GM12864 (cell line): ENCODE results near the gene VASP.

Source experiments
- DNase-seq: peaks from one replicate; pipeline ENCODE4 v3.0.0-alpha.2; 2011; ENCODE audit warnings: low read depth
- H3K4me3 ChIP-seq: 2 replicates; pipeline ENCODE4 v1.5.1; 2011; ENCODE audit warnings: mild to moderate bottlenecking, low read depth, low read length, control low read depth
- CTCF ChIP-seq: IDR thresholded peaks from 2 replicates; pipeline ENCODE4 v1.5.1; 2011; ENCODE audit warnings: low read depth, mild to moderate bottlenecking, moderate library complexity, low read length, control low read depth, inconsistent platforms; ENCODE audit errors: missing control alignments

Gene VASP

GRCh38 chr19:45505151-45505995 lies 1.9 kb upstream of the VASP start:
- no peak overlapping the region for H3K4me3 ChIP-seq
- DNase-seq = no peak
- TF ChIP-seq CTCF = no peak

DNA sequence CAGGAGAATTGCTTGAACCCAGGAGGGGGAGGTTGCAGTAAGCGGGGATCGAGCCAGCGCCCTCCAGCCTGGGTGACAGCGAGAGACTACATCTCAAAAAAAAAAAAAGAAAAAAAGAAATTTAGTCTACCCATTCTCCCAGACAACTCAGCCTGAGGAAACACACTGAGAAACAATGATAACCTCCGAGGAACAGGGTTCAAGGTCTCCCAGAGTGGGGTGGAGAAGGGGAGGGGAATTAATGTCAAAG lies 1.4 kb upstream of the VASP start:
- no peak for TF ChIP-seq CTCF
- DNase-seq = no peak
- peak overlapping the region; percentile 94 for H3K4me3 ChIP-seq

GRCh38 chr19:45506246-45506988 lies 862 bp upstream of the VASP start:
- peak; percentile 68 for DNase-seq
- TF ChIP-seq CTCF = peak; percentile 41

DNA sequence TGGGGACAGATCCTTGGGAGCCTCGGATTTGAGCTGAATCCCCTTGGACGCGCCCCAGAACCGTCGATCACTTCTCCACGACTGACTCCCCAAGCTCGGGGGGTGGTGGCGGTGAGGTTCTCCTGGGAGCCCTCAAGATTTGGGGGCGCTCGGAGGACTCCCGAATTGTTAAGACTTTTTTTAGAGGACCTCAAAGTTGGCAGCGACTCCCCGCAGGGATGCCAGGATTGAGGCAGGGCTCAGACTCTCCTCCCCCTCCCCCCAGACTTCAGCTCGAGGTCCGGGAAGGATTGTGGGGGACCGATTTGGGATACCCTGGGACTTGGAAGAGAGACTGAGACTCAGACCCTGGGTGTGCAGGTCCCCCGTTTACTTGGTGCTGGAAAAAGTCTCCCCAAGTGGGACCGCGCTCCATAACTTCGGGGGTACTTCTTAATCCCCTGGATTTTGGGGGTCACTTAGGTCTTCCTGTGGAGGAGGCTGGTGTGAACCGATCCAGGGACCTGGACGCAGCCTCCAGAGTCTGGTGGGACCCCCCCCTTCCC lies 665 bp downstream of the VASP start:
- no peak for TF ChIP-seq CTCF
- DNase-seq = no peak
- peak overlapping the region; percentile 94 for H3K4me3 ChIP-seq

More at GRCh38 chr19:45506246-45506988, 862 bp upstream of the VASP start:
- H3K4me3 ChIP-seq = peak overlapping the region; percentile 94

DNA sequence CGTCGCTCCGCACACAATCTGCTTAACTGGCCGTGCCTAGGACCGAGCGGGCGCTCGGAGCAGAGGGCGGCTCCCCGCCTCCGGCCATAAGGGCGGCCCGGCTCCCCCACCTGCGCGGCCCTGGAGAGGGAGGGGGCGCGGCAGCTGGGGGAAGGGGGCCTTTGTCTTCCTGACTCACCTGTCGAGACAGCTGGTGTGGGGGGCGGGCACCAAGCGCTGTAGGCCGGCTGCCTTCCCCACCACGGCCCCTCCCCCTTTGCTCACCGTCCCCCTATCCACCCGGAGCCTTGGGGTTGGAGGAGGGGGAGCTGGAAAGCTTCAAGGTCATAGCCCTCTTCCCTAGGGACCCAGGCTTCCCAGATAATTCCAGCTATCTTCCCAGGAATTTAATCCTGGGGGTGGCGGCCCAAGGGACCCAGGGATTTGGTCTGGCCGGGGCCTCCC lies 1.2 kb downstream of the VASP start:
- DNase-seq = no peak
- TF ChIP-seq CTCF = no peak
- H3K4me3 ChIP-seq = peak overlapping the region; percentile 94

GRCh38 chr19:45508861-45509691 lies 1.8 kb downstream of the VASP start:
- DNase-seq = peak; percentile 46
- H3K4me3 ChIP-seq = peak overlapping the region; percentile 94

More at GRCh38 chr19:45508861-45509691, 1.8 kb downstream of the VASP start:
- peak; percentile 25 for TF ChIP-seq CTCF
